ES-I3 (cell line): ENCODE measurements around the gene SMIM38.
"Not testable (repeated sequence)": the region's sequence is repeated elsewhere in the genome, so short reads cannot be mapped to it uniquely, and the experiment has no call there.

Experiments used
- H3K36me3 ChIP-seq: 2 replicates; pipeline ENCODE4 v1.6.1; 2013; ENCODE audit warnings: mild to moderate bottlenecking, low read length, control low read depth, moderate library complexity; ENCODE audit not compliant: insufficient read depth
- H3K4me1 ChIP-seq: 2 replicates; pipeline ENCODE4 v1.6.1; 2013; ENCODE audit warnings: mild to moderate bottlenecking, control low read depth, low read length; ENCODE audit not compliant: insufficient read depth
- H3K9ac ChIP-seq: 2 replicates; pipeline ENCODE4 v1.6.1; 2013; ENCODE audit warnings: low read depth, mild to moderate bottlenecking, low read length, moderate library complexity
- H3K9me3 ChIP-seq: 2 replicates; pipeline ENCODE4 v1.6.1; 2013; ENCODE audit warnings: mild to moderate bottlenecking, low read length, moderate library complexity; ENCODE audit not compliant: control insufficient read depth, insufficient read depth

Gene SMIM38

GRCh38 chr11:69140161-69140560 is 15.6 kb upstream of the SMIM38 start:
- not testable (repeated sequence) for H3K4me1 ChIP-seq, H3K9ac ChIP-seq, H3K9me3 ChIP-seq, H3K36me3 ChIP-seq

GRCh38 chr11:69140635-69141034 is 15.1 kb upstream of the SMIM38 start:
- Histone ChIP-seq H3K9ac (no peak overlapping the region), H3K4me1 (no peaks in the 10 kb centered on the region), H3K36me3 (no peaks in the 10 kb centered on the region), H3K9me3 (no peaks in the 10 kb centered on the region; the same call in none of the 2 replicates)

GRCh38 chr11:69141742-69142141 is 14.0 kb upstream of the SMIM38 start:
- no peaks in the 10 kb centered on the region for H3K36me3 ChIP-seq
- H3K9me3 ChIP-seq = peaks cover under 1% of the 10 kb centered on the region; the same call in 1 of the 2 replicates
- no peaks in the 10 kb centered on the region for H3K4me1 ChIP-seq
- H3K9ac ChIP-seq = no peak overlapping the region

- peaks cover 9% of the 10 kb centered on the region for H3K9me3 ChIP-seq
These were observed 12.8 kb upstream of the SMIM38 start for GRCh38 chr11:69142895-69143294.

GRCh38 chr11:69144316-69145049 is 11.3 kb upstream of the SMIM38 start:
- Histone ChIP-seq H3K4me1 (no peaks in the 10 kb centered on the region), H3K9me3 (peaks cover 9% of the 10 kb centered on the region), H3K9ac (no peak overlapping the region), H3K36me3 (no peaks in the 10 kb centered on the region)

More at GRCh38 chr11:69142895-69143294, 12.8 kb upstream of the SMIM38 start:
- no peaks in the 10 kb centered on the region for H3K4me1 ChIP-seq
- no peak overlapping the region for H3K9ac ChIP-seq
- no peaks in the 10 kb centered on the region for H3K36me3 ChIP-seq

- Histone ChIP-seq H3K4me1 (no peaks in the 10 kb centered on the region), H3K36me3 (no peaks in the 10 kb centered on the region), H3K9ac (no peak overlapping the region), H3K9me3 (peaks cover 9% of the 10 kb centered on the region)
These were observed 10.7 kb upstream of the SMIM38 start for GRCh38 chr11:69145050-69145380.

GRCh38 chr11:69148377-69148762 is 7.4 kb upstream of the SMIM38 start:
- H3K36me3 ChIP-seq = no peaks in the 10 kb centered on the region
- peaks cover 9% of the 10 kb centered on the region for H3K9me3 ChIP-seq
- peaks cover 15% of the 10 kb centered on the region for H3K4me1 ChIP-seq
- no peak overlapping the region for H3K9ac ChIP-seq

GRCh38 chr11:69148806-69149205 is 6.9 kb upstream of the SMIM38 start:
- Histone ChIP-seq H3K36me3 (no peaks in the 10 kb centered on the region), H3K9me3 (peaks cover 9% of the 10 kb centered on the region), H3K4me1 (peaks cover 17% of the 10 kb centered on the region), H3K9ac (no peak overlapping the region)

- peaks cover 17% of the 10 kb centered on the region for H3K4me1 ChIP-seq
- H3K36me3 ChIP-seq, H3K9me3 ChIP-seq, H3K9ac ChIP-seq: not testable (repeated sequence)
These were observed 6.2 kb upstream of the SMIM38 start for GRCh38 chr11:69149338-69150045.

- Histone ChIP-seq H3K4me1 (peaks cover 17% of the 10 kb centered on the region), H3K9ac (no peak overlapping the region), H3K36me3 (no peaks in the 10 kb centered on the region), H3K9me3 (peaks cover 9% of the 10 kb centered on the region)
These were observed 5.6 kb upstream of the SMIM38 start for GRCh38 chr11:69150175-69150574.

- Histone ChIP-seq H3K36me3 (no peaks in the 10 kb centered on the region; the same call in 1 of the 2 replicates), H3K9ac (no peak overlapping the region), H3K9me3 (peaks cover 7% of the 10 kb centered on the region), H3K4me1 (peaks cover 23% of the 10 kb centered on the region)
These were observed 3.9 kb upstream of the SMIM38 start for GRCh38 chr11:69151836-69152235.

- Histone ChIP-seq H3K9me3 (no peaks in the 10 kb centered on the region; the same call in 1 of the 2 replicates), H3K4me1 (peaks cover 23% of the 10 kb centered on the region), H3K9ac (no peak overlapping the region), H3K36me3 (no peaks in the 10 kb centered on the region; the same call in 1 of the 2 replicates)
These were observed 2.9 kb upstream of the SMIM38 start for GRCh38 chr11:69152733-69153421.

- Histone ChIP-seq H3K36me3 (no peaks in the 10 kb centered on the region; the same call in 1 of the 2 replicates), H3K4me1 (peaks cover 23% of the 10 kb centered on the region), H3K9ac (no peak overlapping the region), H3K9me3 (no peaks in the 10 kb centered on the region; the same call in 1 of the 2 replicates)
These were observed 2.1 kb upstream of the SMIM38 start for GRCh38 chr11:69153661-69154060.

GRCh38 chr11:69154211-69154913 is 1.4 kb upstream of the SMIM38 start:
- Histone ChIP-seq H3K9ac (no peak overlapping the region; the same call in 1 of the 2 replicates), H3K36me3 (no peaks in the 10 kb centered on the region; the same call in 1 of the 2 replicates), H3K4me1 (peaks cover 23% of the 10 kb centered on the region), H3K9me3 (no peaks in the 10 kb centered on the region; the same call in 1 of the 2 replicates)
